ENCODE data around the gene COASY.

COASY gene

GRCh38 chr17:42574463-42574862 lies 12.5 kb downstream of the COASY start:
- DNase-seq (ENCODE audit: low read depth in 2 of 2): no peak

GRCh38 chr17:42577140-42577531 lies 15.2 kb downstream of the COASY start:
- no peak for DNase-seq (ENCODE audit: low read depth in 2 of 2)

- DNase-seq (ENCODE audit: low read depth in 2 of 2): peak; percentile 91 to 96
Measured at GRCh38 chr17:42577532-42578281, 15.8 kb downstream of the COASY start, which contains the start of gene PSMC3IP. PSMC3IP (minus strand) TSS chr17:42577729; CDS start chr17:42577686, 43 bp downstream.

- peak; percentile 60 to 71 for DNase-seq (ENCODE audit: low read depth in 2 of 2)
Measured at GRCh38 chr17:42578282-42578869, 16.4 kb downstream of the COASY start.

- DNase-seq (ENCODE audit: low read depth in 2 of 2): no peak
Measured at GRCh38 chr17:42579794-42580551, 18.0 kb downstream of the COASY start.

DNA sequence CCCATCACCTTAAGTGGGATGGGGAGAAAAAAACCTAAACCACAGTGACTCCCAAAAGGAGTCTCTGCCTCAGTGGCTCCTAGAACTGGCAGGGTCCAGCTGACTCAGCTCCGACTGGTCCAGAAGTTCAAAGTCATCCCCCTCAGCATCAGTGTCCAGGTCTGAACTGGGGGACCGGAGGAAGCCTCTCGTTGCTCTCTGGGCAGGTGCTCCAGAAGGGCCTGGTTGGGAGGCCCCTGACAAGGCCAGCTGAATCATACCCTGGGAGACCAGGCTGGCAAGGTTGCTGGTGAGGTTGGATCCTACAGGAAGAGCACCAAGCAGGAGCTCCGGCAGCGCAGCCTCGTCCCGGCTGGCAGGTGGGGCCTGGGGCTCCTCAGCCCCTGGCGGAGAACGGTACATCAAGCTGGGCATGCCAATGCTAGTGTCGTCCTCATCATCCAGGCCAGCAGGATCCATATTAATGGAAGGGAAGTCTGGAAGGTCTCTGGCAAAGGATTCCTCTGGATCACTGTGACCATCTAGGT lies 19.9 kb downstream of the COASY start:
- no peak for DNase-seq (ENCODE audit: low read depth in 2 of 2)

GRCh38 chr17:42584880-42585279 lies 22.9 kb downstream of the COASY start:
- DNase-seq (ENCODE audit: low read depth in 2 of 2): no peak

GRCh38 chr17:42585353-42585752 lies 23.4 kb downstream of the COASY start:
- no peak for DNase-seq (ENCODE audit: low read depth in 2 of 2)

GRCh38 chr17:42586514-42587230 lies 24.7 kb downstream of the COASY start:
- DNase-seq (ENCODE audit: low read depth in 2 of 2): no peak

DNA sequence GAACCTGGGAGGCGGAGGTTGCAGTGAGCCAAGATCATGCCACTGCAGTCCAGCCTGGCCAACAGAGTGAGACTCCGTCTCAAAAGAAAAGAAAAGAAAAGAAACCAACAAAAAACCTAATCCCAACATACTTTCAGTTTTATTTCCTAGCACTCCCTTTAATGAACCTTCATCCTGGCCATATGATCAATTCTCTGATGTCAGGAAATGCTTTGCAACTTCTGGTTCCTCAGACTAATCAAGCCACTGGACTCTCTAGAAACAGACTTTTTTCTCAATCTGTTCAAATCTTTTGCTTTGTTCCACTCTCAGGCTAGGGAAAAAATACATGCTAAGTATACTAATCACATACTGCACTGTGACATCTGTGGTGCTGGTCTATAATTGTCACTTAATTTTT lies 28.9 kb downstream of the COASY start:
- DNase-seq (ENCODE audit: low read depth in 2 of 2): no peak

DNA sequence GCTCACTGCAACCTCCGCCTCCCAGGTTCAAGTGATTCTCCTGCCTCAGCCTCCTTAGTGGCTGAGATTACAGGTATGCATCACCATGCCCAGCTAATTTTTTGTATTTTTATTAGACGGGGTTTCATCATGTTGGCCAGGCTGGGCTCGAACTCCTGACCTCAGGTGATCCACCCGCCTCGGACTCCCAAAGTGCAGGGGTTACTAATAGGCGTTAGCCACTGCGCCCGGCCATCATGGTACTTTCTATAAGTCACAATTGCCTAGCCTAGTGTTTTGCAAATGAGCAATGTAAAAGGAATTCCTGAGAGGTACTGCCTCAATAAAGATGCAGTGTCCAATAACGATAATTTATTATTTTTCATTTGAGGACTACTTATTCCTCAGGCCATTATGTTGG lies 29.5 kb downstream of the COASY start:
- DNase-seq (ENCODE audit: low read depth in 2 of 2): no peak

DNA sequence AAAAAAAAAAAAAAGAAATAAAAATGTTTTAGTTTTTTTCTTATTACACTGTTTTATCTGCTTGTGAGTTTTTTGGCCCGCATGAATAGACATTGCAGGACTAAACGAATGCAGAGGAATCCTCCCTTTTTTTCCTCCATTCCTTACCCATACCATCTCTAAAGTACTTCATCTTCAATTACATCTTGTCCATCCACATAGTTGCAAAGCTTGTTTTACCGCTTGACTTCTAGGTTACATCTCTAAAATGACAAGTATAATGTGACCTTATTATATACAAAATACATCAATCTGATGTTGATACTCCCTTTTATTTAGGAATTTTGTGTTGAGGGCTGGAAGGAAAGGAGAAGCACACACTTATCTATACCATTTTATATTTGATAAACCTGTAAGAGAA lies 34.4 kb downstream of the COASY start:
- no peak for DNase-seq (ENCODE audit: low read depth in 2 of 2)

DNA sequence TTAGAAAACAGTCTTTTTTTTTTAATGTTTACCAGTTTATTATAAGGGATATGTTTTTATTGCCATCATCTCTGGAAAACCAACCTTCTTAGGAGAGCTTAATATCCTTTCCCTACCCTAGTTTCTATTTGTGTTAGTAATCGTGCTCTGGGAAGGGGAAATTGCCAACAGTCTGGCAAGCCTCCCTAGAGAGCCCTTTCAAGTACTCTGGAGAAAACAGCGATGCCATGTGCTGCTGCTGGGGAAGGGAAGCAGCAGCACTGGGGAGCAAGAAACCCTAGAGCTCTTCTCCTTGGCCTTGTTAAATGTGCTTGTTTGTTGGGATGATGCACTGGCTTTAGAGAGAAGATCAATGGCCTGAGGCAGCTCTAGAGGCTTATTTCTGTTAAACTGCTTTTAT lies 37.0 kb downstream of the COASY start:
- no peak for DNase-seq (ENCODE audit: low read depth in 2 of 2)

DNA sequence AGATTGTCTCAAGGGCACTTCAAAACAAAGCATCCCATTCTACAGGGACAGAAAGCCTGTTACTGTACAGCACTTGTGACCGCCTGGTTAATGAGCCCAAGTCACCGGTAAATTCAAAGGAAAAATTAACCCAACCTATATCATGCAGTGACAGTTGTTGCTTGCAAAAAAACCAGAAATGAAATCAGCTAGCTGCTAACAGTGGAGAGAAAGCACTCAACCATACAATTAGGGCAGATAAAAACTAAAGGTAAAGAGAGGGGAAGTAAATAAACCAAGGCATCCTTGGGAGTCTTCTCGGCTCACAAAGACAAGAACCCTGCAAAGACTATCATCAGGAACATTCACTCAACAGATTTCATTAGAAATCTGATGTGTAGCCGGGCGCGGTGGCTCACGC lies 41.4 kb downstream of the COASY start:
- DNase-seq (ENCODE audit: low read depth in 2 of 2): no peak

DNA sequence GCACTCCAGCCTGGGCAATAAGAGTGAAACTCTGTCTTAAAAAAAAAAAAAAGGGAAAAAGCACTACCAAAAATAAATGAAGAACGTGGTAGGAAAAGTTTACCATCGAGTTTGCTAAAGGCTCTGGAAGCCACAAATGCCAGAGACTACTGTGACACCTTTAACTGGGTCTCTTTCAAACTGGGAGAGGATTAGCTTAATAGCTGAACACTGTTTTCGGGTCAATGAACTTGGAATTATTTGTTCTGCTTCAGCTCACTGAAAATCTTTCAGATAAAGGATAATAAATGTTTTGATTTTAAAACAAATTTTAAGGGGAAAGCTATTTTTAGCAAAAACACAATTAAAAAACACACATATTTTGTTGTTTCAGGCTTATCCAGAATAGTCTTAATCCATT lies 45.8 kb downstream of the COASY start:
- no peak for DNase-seq (ENCODE audit: low read depth in 2 of 2)

DNA sequence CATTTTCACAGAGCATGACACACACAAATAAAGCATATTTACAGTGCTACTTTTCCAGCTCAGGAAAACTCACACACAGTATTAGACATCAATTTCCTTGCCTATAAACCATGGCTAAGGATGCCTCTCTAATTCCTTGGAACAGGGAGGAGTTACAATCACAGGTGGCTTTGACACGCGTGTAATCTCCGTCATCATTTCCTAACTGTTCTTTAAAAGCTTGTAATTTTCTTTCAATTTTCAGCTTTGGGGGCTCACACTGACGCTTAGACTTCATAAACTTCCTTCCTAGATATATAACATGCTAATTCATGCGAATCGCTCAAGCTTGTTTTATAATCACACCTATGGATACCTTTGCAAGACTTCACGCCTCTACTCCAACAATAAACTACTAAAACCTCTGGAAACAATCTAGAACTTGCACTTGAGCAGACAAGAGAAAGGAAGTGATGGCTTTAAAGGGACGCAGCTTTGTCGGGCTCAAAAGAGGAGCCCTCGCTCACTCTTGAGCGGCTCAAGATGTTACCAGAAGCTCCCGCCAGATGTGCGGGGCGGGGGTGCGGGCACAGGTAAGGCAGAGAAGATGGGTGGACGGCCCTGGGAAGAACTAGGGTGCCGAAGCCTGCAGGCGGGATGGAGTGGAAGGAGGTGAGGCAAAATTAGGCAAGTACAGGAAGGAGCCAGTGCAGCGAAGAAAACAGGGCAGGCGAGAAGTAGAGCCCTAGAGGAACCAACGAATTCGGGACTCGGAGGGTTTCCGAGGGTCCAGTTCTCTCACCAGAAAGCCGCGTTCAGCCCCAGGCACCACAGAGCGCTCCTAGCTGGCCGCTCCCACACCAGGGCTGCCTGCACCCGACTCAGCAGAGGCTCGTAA lies 46.6 kb downstream of the COASY start:
- DNase-seq (ENCODE audit: low read depth in 2 of 2): peak in 1 of 2 donors; percentile 13

DNA sequence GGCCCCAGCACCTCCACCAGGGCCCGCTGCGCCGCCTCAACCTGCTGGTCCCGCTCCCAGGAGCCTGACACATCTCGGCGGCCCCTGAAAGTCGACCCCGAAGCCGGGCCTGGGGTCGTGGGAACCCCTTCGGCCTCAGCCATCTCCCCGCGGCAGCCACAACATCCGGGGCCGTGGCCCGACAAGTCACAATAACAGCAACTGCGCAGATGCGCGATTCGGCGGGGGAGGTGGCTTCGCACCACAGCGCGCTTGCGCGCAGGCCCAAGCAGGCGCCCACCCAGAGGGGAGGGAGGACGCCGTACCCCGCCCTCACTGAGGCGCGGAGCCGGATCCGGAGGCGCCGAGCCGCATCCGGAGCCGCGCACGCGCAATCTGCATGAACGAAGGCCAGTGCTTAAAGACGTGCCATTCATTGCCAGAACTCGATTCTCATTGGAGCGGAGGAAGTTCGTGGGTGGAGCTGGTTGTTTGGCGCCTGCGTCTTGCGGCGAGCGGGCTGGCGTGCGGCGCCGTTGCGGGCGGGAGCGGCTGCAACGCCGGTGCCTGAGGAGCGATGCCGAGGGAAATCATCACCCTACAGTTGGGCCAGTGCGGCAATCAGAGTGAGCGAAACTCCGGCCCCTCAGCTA lies 47.4 kb downstream of the COASY start, which contains the start of the genes RETREG3 and TUBG1:
RETREG3 (minus strand) TSS at position 193 of the 632 bp plus-strand sequence; CDS start at position 143, 50 bp downstream.
TUBG1 (plus strand) TSS at position 502 of the 632 bp plus-strand sequence; CDS start at position 557, 55 bp downstream.
- DNase-seq (ENCODE audit: low read depth in 2 of 2): peak; percentile 98

DNA sequence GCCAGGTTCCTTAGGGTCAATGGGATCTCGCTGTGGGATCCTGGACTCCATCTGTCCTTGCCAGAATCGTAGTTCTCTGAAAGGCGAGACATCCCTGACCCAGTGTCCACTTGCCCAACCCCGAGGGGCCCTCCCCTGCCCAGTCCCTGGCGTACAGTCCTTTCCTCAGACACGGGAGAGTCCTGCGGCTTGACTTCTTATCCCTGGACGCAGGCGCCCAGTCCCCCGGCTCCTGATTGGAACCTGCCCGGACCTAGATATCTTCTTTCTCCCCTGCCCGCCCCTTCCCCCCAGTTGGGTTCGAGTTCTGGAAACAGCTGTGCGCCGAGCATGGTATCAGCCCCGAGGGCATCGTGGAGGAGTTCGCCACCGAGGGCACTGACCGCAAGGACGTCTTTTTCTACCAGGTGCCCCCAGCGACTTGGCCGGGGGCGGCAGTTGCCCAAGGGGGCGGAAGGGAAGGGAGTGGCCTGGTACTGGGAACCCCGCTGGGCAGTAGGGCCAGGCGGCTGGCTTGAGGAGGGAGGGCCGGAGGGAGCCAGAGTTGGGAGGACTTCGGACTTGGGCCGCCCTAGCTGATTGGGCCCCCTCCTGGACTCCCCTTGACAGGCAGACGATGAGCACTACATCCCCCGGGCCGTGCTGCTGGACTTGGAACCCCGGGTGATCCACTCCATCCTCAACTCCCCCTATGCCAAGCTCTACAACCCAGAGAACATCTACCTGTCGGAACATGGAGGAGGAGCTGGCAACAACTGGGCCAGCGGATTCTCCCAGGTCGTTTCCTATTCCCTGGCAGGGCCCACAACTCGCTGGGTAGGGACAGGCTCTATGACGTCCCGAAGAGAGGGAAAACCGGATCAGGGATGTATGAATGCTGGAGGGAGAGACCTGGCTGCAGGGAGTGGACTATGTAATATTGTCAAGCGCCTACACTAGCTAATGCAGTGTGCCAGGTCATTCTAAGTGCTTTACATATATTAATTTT lies 48.2 kb downstream of the COASY start:
- peak; percentile 3 to 10 for DNase-seq (ENCODE audit: low read depth in 2 of 2)

GRCh38 chr17:42612013-42612412 lies 50.1 kb downstream of the COASY start:
- no peak for DNase-seq (ENCODE audit: low read depth in 2 of 2)

Measured in activated CD4-positive, alpha-beta T cell treated with anti-CD3 and anti-CD28 coated beads for 24 hours (primary cell).